C4-2B (cell line): ENCODE results near the gene MEOX1.

Source experiments
- ZFX ChIP-seq: fragments of 450-650 bp; IDR thresholded peaks from 2 replicates; pipeline ENCODE4 v1.6.1; 2017
- TF ChIP-seq, protein P1 (sequence below): fragments of 450-650 bp; conservative IDR thresholded peaks from 2 replicates; pipeline ENCODE4 v1.5.1; 2017; ENCODE audit warnings: mild to moderate bottlenecking

DNA sequence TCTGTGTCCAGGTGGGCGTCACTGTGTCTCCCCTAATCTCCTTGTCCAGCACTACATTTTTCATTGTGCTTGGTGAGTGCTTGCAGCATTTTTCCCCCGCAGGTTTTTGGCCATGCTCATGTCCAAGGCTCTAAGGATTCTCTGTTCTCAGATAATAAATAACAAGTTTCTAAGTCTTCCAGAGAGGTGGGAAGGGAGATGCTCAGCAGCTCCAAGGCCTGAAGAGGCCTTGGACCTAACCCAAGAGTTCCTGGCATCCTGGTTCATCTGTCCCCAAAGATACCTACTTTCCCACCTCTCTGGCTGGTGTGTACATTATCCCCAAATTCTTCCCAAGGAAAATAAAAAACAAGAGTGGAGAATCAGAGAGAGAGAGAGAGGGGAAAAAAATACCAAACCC lies 45.3 kb downstream of the MEOX1 start:
- TF ChIP-seq, protein P1, sequence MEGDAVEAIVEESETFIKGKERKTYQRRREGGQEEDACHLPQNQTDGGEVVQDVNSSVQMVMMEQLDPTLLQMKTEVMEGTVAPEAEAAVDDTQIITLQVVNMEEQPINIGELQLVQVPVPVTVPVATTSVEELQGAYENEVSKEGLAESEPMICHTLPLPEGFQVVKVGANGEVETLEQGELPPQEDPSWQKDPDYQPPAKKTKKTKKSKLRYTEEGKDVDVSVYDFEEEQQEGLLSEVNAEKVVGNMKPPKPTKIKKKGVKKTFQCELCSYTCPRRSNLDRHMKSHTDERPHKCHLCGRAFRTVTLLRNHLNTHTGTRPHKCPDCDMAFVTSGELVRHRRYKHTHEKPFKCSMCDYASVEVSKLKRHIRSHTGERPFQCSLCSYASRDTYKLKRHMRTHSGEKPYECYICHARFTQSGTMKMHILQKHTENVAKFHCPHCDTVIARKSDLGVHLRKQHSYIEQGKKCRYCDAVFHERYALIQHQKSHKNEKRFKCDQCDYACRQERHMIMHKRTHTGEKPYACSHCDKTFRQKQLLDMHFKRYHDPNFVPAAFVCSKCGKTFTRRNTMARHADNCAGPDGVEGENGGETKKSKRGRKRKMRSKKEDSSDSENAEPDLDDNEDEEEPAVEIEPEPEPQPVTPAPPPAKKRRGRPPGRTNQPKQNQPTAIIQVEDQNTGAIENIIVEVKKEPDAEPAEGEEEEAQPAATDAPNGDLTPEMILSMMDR: no peak
- no peak for TF ChIP-seq ZFX
